ENCODE data around the gene ZBTB42. TPM values are rescaled to one million over a fixed set of nuclear protein-coding genes. Genes with fewer than 3 reads are reported as not detected.
A peak's percentile ranks its signal among the peaks of the same experiment; 100 is the strongest.
"Not testable (repeated sequence)": the region's sequence is repeated elsewhere in the genome, so short reads cannot be mapped to it uniquely, and the experiment has no call there.

ZBTB42 gene
- polyA plus RNA-seq, 10 donors = 4.0 to 7.4 (median 6.2) TPM

DNA sequence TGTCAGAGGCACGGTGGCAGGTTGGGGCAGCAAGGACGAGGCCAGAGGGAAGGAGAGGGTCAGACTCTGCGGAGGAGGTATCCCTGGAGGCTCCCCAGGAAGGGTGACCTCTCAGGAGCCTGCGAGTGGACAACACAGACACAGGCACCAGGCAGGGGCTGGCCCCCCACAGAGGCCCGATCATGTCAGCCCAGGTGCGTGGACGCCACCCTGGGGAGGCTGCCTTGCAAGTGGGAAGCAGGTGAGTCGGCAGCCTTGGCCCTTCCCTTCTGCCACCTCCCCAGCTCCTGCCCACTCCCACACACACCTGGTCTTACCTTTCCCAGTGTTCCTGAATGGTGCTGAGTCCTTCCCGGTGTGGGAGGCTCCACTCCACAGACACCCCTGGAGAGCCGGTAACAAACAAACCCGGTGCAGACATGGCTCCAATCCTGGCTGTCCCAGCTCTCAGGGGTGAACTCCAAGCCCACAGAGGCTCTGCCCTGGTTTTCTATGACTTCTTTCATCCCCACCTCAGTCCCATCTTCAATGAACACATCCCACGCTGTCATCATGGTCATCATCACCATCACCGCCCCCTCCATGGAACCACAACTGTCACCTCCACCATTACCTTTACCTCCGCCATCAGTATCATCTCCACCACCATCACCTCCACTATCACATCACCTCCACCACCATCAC lies 5.2 kb downstream of the ZBTB42 start:
- no peak for DNase-seq

DNA sequence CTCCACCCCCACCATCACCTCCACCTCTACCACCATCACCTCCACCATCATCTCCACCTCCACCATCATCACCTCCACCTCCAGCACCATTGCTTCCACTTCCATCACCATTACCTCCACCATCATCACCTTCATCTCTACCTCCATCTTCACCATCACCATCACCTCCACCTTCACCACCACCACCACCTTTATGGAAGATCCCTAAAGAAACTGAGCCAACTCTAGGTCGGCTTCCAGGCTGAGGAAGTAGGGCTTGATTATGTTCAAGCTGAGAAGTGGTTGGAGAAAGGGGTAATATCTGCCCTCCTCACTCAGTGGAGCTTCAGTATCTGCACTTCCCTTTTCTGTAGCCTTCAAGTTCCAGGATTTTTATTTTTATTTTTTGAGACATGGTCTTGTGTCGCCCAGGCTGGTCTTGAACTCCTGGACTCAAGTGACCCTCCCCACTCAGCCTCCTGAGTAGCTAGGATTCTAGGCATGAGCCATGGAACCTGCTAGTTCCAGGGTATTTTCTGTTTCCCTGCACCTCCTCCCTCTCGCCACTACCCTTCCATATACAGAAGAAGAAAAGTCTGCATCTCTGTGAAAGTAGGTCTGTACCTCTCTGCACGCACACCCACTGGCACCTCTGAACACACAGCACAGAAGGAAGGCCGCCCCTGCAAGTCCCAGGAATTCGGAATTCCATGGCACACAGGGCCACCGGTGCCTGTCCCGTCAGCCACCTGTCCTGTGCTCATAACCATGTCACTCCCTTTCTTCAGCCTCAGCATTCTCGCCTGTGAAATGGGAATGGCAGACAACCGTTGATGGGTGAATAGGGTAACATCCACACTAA lies 5.9 kb downstream of the ZBTB42 start:
- no peak for DNase-seq

DNA sequence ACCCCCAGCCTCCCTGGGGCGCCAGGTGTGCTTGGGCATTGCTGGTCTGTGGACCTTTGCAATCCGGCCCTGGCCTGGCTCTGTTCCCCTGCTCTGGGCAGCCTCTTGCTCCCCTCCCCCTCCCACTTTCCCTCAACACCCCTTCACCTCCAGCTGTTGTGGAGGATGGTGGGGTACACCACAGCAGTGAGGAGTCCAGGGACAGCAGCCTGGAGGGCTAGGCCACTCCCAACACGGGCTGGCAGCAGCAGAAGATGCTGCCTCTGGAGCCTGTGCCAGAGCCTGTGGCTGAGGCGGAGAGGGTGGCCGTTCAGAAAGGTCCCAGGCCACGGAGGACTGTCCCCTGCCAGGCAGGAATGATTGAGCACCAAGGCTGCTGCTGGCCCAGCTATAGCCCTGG lies 7.6 kb downstream of the ZBTB42 start:
- no peak for DNase-seq

DNA sequence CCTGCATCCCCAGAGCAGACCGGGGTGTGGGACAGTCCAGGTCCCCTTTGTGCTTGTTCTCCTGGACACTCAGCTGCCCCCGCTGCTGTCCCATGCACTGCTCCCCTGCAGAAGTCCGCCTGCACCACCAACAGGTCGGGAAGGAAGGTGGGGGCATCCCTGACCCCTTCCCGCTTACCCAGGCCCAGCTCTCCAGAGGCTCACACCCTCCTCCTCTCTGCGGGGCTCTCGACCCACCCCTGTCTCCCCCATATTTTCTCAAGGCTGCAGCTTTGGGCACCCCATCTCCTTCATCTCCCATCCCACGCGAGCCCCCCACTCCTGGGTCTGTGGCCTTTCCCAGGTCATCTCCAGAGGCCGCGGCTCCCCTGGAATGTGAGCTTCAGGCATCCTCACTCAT lies 9.4 kb downstream of the ZBTB42 start:
- DNase-seq = no peak

DNA sequence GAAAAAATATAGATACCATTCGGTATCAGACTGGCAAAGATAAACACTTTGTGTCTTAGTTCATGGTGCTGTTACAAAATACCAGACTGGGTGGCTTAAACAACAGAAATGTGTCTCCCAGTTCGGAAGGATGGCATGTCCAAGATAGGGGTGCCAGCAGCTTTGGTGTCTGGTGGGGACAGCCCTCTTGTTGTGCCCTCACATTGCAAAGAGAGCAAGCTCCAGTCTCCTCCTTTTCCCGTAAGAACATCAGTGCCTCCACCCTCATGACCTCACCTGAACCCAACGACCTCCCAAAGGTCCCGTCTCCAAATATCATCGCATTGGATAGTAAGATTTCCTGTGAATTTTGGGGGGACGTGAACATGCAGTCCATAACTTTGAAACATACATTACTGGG lies 12.4 kb downstream of the ZBTB42 start:
- no peak for DNase-seq

DNA sequence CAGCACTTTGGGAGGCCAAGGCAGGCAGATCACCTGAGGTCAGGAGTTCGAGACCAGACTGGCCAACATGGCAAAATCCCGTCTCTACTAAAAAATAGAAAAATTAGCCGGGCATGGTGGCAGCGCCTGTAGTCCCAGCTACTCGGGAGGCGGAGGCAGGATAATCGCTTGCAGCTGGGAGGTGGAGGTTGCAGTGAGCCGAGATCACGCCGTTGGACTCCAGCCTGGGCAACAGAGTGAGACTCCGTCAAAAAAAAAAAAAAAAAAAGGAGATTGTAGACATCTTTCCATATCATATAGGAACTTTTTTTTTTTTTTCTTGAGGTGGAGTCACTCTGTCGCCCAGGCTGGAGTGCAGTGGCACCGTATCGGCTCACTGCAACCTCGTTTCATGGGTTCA lies 13.8 kb downstream of the ZBTB42 start:
- DNase-seq = not testable (repeated sequence)

DNA sequence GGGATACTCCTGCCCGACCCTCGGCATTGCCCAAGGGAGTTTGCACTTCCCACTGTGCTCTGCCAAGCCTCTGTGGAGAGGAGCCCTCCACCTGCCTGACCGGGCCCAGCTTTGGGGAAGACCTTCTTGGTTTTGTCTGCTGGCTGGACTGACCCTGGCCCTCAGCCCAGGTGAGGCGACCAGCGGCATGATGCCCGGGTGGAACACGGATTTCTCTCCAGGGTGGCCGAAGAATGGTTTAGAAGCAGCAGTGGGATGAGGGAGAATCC lies 15.6 kb downstream of the ZBTB42 start:
- DNase-seq = no peak

DNA sequence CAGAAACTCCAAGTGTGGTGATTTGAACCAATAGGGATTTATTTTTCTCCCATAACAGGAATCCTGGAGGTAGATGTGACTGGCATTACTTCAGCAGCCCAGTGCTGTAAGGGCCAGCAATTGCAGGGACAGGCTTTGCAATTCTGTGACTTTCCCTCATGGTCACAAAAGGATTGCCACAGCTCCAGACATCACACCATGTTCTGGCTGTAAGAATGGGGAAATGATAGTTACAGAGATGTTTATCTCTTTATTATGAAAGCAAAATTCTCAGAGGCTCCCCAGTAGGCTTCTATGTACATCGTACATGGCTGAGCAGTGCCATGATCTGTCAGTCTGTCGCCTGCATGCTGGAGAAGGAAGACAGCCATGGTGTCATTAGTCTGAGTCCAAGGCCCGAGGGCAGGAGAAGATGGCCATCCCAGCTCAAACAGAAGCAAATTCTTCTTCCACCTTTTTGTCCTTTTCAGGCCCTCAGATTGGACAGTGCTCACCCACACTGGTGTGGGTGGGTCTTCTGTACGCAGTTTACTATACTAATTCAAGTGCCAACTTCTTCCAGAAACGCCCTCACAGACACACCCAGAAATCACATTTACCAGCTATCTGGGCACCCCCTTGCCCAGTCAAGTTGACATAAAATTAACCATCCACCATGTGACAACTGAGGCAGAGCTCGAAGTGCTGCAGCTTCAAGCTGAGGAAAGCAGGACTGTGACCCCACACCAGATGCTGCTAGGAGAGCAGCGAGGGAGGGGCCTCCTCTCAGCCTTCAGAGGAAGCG lies 17.2 kb downstream of the ZBTB42 start:
- no peak for DNase-seq

DNA sequence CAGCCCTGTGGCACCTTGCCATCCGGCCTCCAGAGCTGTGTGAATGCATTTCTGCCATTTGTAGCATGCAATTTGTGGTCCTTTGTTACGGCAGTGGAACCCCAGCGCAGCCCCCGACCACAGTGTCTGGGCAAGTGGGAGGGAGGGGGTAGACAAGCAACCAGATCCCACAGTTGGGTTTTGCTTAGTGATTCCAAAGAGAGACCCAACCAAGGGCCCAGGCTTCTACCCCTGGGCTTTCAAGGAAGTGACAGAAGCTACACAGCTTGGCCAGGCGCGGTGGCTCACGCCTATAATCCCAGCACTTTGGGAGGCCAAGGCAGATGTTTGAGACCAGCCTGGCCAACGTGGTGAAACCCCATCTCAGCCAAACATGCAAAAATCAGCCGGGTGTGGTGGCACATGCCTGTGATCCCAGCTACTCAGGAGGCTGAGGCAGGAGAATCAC lies 17.8 kb downstream of the ZBTB42 start:
- DNase-seq = no peak

DNA sequence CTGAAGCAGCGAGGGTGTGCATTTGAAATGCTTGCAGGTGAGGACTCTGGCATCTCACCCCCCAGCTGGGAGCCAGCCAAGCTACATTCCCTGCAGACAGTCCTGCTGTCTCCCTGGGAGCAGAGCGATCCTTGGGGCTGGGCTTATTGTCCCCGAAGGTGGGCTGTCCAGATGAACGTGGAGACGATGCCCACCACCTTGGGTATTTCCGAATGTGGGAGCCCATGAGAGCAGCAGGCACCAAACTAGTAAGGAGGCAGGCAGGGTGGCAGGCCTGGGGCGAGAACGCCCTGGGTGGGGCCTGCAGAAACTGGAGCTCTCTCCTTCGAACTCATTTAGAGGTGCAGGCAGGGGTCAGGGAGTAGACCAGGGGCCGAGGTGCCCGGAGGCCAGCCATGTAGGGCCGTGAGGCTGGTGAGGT lies 18.5 kb downstream of the ZBTB42 start:
- DNase-seq = no peak

DNA sequence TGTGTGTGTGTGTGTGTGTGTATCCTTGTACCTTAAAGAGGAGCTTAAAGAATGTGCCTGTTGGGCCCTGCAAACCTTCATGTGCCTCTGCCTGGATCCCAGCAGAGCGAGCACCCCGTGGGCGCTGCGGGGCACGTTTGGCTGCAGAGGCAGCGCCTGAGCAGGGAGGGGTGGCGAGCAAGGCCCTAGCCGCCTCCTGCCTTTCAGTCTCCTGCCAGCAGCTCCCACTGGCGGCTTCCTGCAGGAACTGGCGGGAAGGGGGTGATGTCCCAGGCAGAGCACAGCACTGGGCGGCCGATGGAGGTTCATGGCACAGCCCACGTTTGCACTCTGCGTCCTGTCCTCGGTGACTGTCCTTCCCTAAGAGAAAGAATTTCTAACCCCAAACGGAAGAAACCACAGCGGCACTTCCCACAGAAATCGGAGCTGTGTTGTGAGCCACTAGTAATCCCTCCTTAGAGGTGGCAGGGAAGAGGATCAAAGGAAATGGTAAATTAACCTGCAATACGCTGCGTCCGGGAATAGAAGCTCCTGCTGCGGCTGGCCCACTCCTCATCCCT lies 19.8 kb downstream of the ZBTB42 start:
- peak in 1 of 3 donors; percentile 63 for DNase-seq

DNA sequence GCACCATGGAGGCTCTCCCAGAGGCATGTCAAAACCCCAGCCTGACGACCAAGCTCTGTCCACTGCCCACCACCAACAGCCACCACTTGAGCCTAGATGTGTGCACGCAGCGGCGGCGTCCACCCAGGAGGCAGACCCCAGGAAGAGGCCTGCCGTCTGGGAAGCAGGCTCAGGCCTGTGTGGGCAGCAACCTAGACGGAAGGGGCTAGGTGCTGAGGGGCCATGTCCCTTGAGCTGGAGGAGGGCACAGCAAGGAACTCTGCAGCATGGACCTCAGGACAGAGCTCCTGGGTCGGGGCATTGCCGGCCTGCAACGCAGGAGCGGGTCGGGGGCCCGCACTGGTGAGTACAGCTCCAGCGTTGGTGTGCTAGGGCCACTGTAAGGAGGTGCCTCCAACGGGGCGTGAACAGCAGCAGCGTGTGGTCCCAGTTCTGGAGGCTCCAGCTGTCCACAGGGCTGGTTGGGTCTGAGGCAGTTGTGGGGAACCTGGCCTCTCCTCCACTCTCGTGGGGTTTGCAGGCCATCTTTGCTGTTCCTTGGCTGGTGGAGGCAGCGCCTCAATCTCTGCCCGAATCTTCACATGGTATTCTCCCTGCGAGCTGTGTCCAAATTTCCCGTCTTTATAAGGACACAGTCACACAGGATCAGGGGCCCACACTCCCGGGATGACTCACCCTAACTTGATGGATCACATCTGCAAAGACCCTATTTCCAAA lies 20.5 kb downstream of the ZBTB42 start:
- no peak for DNase-seq

DNA sequence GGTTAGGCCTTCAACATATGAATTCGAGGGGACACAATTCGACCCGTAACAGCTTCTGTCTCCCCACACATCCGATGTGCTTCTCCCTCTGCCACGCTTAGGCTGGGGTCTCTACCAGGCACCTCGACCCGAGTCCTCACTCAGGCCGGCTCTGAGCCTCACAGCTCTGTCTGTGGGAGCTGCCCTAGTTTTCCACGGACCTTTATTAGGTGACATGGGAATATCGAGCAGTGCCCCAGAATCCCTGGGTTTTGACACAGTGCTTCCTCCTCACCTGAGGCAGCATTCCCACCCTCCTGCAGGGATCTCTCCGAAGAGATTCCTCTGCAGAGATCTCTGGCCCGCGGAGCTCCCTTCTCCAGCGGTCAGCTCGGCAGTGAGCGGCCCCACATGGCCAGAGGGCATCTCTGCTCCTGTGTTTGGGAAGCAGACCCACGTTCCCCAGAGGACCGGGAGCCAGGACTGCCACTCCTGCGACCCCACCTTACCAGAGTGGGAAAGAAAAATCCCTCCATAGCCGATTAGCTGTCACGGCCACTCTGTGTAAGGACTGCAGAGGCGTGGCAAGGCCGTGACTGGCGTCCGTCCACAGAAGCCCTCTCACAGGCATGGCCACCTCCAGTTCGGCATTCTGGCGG lies 21.2 kb downstream of the ZBTB42 start:
- DNase-seq = no peak

DNA sequence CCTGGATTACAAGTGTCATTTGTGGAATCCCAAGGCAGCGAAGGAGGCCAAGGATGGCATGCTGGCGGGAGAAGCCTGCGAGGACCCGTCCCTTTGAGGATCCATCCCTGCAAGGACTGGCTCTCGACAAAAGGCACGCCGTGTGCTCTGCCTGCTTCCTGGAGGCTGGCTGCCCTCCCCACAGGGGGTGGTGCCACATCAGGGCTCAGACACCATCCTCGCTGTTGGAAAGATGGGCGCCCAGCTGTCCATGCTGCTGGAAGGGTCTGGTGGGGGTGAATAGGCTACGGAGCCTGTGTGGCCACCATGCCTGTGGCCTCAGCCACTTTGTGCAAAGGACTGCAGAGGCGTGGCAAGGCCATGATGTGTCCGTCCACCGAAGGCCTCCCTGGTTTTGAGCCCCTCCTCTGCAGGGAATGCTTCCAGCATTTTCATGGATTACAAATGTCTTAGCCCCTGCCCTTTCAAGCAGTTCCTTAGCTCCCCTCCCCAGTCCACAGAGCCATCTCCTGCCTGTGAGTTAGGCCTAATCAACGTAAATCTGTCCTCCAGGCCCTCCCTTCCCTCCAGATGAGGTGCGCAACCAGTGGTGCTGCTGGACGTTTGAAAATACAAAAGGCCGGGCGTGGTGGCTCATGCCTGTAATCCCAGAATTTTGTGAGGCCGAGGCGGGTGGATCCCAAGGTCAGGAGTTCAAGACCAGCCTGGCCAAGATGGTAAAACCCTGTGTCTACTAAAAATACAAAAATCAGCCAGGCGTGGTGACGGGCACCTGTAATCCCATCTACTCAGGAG lies 22.1 kb downstream of the ZBTB42 start:
- no peak for DNase-seq

DNA sequence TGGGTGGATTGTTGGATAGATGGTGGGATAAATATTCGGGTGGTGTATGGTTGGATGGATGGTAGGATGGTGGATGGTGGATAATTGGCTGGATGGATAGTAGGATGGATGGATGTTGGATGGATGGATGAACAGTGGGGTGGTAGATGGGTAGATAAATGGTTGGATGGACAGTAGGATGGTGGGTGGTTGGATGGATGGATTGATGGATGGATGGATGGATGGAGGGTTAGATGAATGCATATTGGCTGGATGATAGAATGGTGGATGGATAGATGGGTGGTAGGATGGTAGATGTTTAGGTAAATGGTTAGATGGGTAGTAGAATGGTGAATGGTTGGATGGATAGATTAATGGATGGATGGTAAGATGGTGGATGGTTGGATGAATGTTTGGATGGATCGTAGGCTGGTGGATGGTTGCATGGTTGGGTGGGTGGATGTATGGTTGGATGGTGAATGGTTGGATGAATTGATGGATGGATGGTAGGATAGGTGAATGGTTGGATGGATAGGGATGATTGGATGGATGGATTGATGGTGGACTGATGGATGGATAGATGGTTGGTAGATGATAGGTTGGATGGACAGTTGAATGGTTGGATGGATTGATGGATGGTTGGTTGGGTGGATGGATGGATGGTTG lies 23.6 kb downstream of the ZBTB42 start:
- DNase-seq = no peak

DNA sequence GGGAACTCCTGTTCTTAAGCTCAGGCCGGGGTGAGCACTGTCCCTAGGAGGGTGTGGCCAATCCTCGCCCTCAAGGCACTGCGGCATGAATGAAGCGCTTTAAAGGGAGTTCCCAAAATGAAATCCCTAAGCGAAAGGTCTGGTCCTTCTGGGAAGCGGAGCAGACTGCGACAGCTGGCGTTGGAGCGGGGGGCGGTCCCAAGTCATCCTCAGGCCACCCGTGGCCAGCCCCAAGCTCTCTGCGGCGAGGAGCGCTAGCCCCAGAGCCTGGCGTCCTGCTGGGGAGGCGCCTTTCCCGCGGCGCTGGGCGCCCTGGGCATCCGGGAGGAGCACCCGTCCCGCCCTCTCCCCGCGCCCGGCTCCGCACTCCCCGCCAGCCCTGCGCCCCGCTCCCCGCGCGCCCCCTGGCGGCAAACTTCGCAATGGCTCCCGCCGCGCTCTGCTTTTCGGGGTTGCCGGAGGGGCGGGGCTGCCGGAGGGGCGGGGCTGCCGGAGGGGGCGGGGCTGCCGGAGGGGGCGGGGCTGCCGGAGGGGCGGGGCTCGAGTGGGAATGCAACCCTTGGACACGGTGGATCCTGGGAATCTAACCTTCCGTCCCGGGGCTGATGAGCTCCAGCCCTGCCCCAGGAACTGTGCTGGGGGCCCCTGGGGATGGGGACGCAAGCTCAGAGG lies 25.4 kb downstream of the ZBTB42 start:
- DNase-seq = peak; percentile 76 to 89 (median 84)

DNA sequence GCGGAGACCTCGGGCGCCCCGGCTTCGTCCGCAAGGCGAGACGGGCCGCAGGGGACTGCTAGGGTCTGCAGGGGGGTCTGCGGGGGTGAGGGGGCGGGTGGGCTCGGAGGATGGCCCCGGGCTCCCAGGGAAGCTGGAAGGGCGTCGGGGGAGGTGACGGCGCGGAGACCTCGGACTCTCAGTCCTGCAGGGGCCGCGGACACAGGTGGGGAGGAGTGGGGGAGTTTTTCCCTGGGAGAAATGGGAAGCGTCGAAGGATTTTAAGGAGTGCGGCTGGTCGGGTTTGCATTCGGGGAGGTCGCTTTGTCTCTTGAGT lies 25.9 kb downstream of the ZBTB42 start:
- DNase-seq = no peak

DNA sequence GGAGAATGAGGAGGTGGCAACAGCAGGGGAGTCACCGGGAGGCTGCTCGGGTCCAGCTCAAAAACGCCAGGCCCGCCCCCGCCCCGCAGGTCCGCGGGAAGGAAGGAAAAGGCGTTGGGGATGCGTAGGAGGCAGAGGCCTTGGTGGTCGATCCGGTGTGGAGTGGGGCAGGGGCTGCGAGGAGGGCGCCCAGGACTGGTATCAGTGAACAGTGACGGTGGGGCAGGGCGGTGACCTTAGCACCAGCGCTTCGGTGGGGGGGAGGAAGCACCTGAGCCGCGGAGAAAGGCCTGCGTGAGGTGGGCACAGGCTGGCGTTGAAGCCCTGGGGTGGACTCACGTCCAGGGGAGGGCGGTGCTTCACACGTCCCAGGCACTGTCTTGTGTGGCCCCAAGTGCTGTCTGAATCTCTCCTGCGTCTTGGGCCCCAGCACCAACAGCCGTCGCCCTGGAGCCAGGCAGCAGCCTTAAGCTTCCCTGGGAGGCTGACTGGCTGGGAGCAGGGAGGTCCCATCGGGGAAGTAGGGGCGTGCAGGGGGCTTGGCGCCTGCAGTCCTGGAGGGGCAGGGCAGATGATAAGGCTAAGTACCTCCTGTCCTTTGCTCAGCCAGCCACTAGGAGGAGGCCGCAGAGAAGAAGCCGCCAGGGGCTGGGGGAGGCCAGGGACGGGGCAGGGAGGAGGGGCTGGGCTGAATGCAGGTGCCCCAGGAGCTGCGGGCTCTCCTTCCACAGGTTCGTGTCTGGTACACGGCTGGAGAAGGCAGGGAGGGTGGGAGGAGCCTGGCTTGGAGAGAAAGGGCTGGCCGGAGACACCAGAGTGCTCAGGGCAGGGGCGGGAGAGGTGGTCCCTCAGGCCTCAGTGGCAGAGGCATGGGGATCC lies 26.5 kb downstream of the ZBTB42 start:
- peak in 1 of 3 donors; percentile 46 for DNase-seq

All from muscle of back (tissue), 11 donors.